HepG2 (cell line): ENCODE measurements around the gene TUBE1. TPM values are rescaled to one million over a fixed set of nuclear protein-coding genes. Genes with fewer than 3 reads are reported as not detected.

Experiments used
- ATAC-seq: fragments of 200-7000 bp; cut with Tn5 transposase; 3 replicates; pipeline ENCODE4 v1.9.1; 2020; ENCODE audit warnings: mild to moderate bottlenecking, moderate library complexity
- BruUV-seq: library from RNA; stranded (reverse); fragments of 400-500 nt; replicated peaks from 2 replicates; lab custom pipeline; 2021; lab: Mats Ljungman, UMichigan
- CTCF ChIA-PET: fragments of 300-600 bp; formaldehyde crosslinking; extraction: SDS; loops from one replicate; lab custom pipeline; 2021; ENCODE audit warnings: low total read pairs, inconsistent platforms, low intra/inter-chr PET ratio; lab: Yijun Ruan, JAX
- POLR2A ChIA-PET: fragments of 350-600 bp; sonication (Branson Sonifier 250); formaldehyde crosslinking; loops from one replicate; lab custom pipeline; 2020; ENCODE audit warnings: antibody characterized with exemption, inconsistent platforms; lab: Yijun Ruan, JAX
- DNase-seq: peaks from one replicate; pipeline ENCODE4 v3.0.0-alpha.2; 2015; ENCODE audit warnings: low spot score
- FAIRE-seq: peaks from 3 replicates; lab custom pipeline; 2011; peaks lifted over from hg19 to GRCh38; lab: Jason Lieb, UNC
- H2AFZ ChIP-seq: one replicate; pipeline ENCODE4 v1.6.1; 2011; ENCODE audit warnings: low read length, inconsistent platforms
- H3K27ac ChIP-seq: fragments of 300-600 bp; 3 replicates; pipeline ENCODE4 v1.8.0; 2011; ENCODE audit warnings: mixed run types, mild to moderate bottlenecking, mixed read lengths, low read length, inconsistent platforms; ENCODE audit not compliant: insufficient read depth; ENCODE audit errors: extremely low read length
- H3K27me3 ChIP-seq, 2 experiments: fragments of 200-600 bp in 1 of 2; 2 replicates in 1 of 2; 3 replicates in 1 of 2; pipeline versions ENCODE4 v1.6.0 to v1.8.0; 2011; ENCODE audit warnings: low read length in 2 of 2, mild to moderate bottlenecking in 2 of 2, moderate library complexity in 2 of 2, inconsistent platforms in 1 of 2; ENCODE audit not compliant: insufficient read depth in 2 of 2, control insufficient read depth in 1 of 2
- H3K36me3 ChIP-seq, 2 experiments: fragments of 200-600 bp in 1 of 2; replicated peaks in 1 of 2; 2 replicates in 1 of 2; 3 replicates in 1 of 2; pipeline versions ENCODE4 v1.5.1 to v1.8.0; 2011; ENCODE audit warnings: low read length in 2 of 2, inconsistent platforms in 1 of 2; ENCODE audit not compliant: insufficient read depth in 2 of 2, control insufficient read depth in 1 of 2
- H3K4me1 ChIP-seq: 2 replicates; pipeline ENCODE4 v1.5.1; 2012; ENCODE audit warnings: low read length, inconsistent platforms; ENCODE audit not compliant: insufficient read depth
- H3K4me2 ChIP-seq: 2 replicates; pipeline ENCODE4 v1.6.0; 2011; ENCODE audit warnings: low read depth, low read length, inconsistent platforms
- H3K4me3 ChIP-seq, 3 experiments: fragments of 200-600 bp in 1 of 3; sonication (generic), shearing (Covaris generic) in 1 of 3; replicated peaks in 1 of 3; 2 replicates each; pipeline ENCODE4 v1.5.1; 2011 to 2016; ENCODE audit warnings: low read length in 3 of 3, inconsistent platforms in 2 of 3, low read depth in 2 of 3, mild to moderate bottlenecking in 2 of 3, control low read depth in 1 of 3, mixed read lengths in 1 of 3; ENCODE audit not compliant: insufficient read depth in 1 of 3
- H3K79me2 ChIP-seq: one replicate; pipeline ENCODE4 v1.6.1; 2011; ENCODE audit warnings: low read length, inconsistent platforms; ENCODE audit not compliant: insufficient read depth
- H3K9ac ChIP-seq: 2 replicates; pipeline ENCODE4 v1.6.0; 2011; ENCODE audit warnings: mild to moderate bottlenecking, low read depth, low read length, inconsistent platforms; ENCODE audit not compliant: insufficient read depth
- H3K9me3 ChIP-seq: 2 replicates; pipeline ENCODE4 v1.5.1; 2012; ENCODE audit warnings: mild to moderate bottlenecking, low read length
- H4K20me1 ChIP-seq: 2 replicates; pipeline ENCODE4 v1.6.0; 2011; ENCODE audit warnings: inconsistent platforms, mild to moderate bottlenecking, low read length, moderate library complexity; ENCODE audit not compliant: insufficient read depth
- CC2D1A ChIP-seq: sonication (generic); formaldehyde crosslinking; IDR thresholded peaks from 2 replicates; pipeline ENCODE4 v1.8.1; 2023; ENCODE audit warnings: mild to moderate bottlenecking, missing genetic modification reagents
- FOXM1 ChIP-seq: sonication (generic); formaldehyde crosslinking; IDR thresholded peaks from 2 replicates; pipeline ENCODE4 v1.5.0; 2020; ENCODE audit warnings: missing genetic modification reagents
- GABPB1 ChIP-seq: IDR thresholded peaks from 2 replicates; pipeline ENCODE4 v1.6.1; 2016; ENCODE audit warnings: mild to moderate bottlenecking, missing genetic modification reagents, moderate library complexity, missing compliant biosample characterization
- NFE2L2 ChIP-seq: fragments of 150-350 bp; IDR thresholded peaks from 2 replicates; pipeline ENCODE4 v1.6.1; 2014; ENCODE audit warnings: low read length
- SMARCE1 ChIP-seq: fragments of 450-650 bp; IDR thresholded peaks from 2 replicates; pipeline ENCODE4 v1.6.1; 2017; ENCODE audit warnings: borderline replicate concordance
- THYN1 ChIP-seq: sonication (generic); formaldehyde crosslinking; IDR thresholded peaks from 2 replicates; pipeline ENCODE4 v1.8.1; 2023; ENCODE audit warnings: low read depth, mild to moderate bottlenecking, moderate library complexity, missing genetic modification reagents, borderline replicate concordance
- YY1 ChIP-seq: IDR thresholded peaks from 2 replicates; pipeline ENCODE4 v1.6.1; 2011; ENCODE audit warnings: low read length, low read depth, moderate library complexity, mild to moderate bottlenecking; ENCODE audit not compliant: insufficient read depth, insufficient replicate concordance
- ZNF256 ChIP-seq: sonication (generic); formaldehyde crosslinking; conservative IDR thresholded peaks from 2 replicates; pipeline ENCODE4 v1.4.0; 2020; ENCODE audit warnings: missing genetic modification reagents
- ZNF292 ChIP-seq: sonication (generic); formaldehyde crosslinking; IDR thresholded peaks from 2 replicates; pipeline ENCODE4 v1.8.1; 2022; ENCODE audit warnings: mild to moderate bottlenecking, low read depth, missing genetic modification reagents, borderline replicate concordance
- WGBS: methylation state at CpG from one replicate; pipeline ENCODE4 v1.1.6; 2017; ENCODE audit warnings: low lambda C conversion rate; 5-methylcytosine and 5-hydroxymethylcytosine counted together
- in situ Hi-C: cut with HindIII; loops from 2 replicates; pipeline ENCODE4 v1.10.0; 2017; ENCODE audit warnings: low pct_unique_long_range_greater_than_20kb; ENCODE audit not compliant: extremely low pct_ligation_motif_present
- intact Hi-C: fragments of 100-400 bp; cut with micrococcal nuclease; formaldehyde crosslinking; loops from one replicate; pipeline ENCODE4 v1.10.0; 2022; ENCODE audit not compliant: unreplicated experiment
- polyA plus RNA-seq, 8 experiments: library from polyadenylated mRNA; depleted of rRNA in 3 of 8; stranded (reverse) in 7 of 8; unstranded in 1 of 8; fragments of >200 nt; fragmentation: Illumina TruSeq in 4 of 8; extraction: Trizol in 4 of 8; gene quantifications; 2 replicates each; pipeline versions ENCODE4 v1.2.1 to v1.2.3, GENCODE V29; 2011 to 2016; ENCODE audit warnings: low read depth in 4 of 8, missing spikeins in 1 of 8, mixed read lengths in 1 of 8; ENCODE audit not compliant: insufficient read depth in 1 of 8
- total RNA-seq, 5 experiments: library from RNA; depleted of rRNA; stranded (reverse); fragments of >200 nt; fragmentation: Illumina TruSeq; extraction: Trizol; gene quantifications; 2 replicates each; pipeline ENCODE4 v1.2.3, GENCODE V29; 2016; ENCODE audit warnings: low read depth in 1 of 5
- TF ChIP-seq, protein P1 (sequence below): sonication (generic); formaldehyde crosslinking; IDR thresholded peaks from 2 replicates; pipeline ENCODE4 v1.5.1; 2020; ENCODE audit warnings: missing genetic modification reagents, mild to moderate bottlenecking, borderline replicate concordance
- TF ChIP-seq, protein P2 (sequence below): sonication (generic); formaldehyde crosslinking; IDR thresholded peaks from 2 replicates; pipeline ENCODE4 v1.4.0; 2020; ENCODE audit warnings: missing genetic modification reagents
- TF ChIP-seq, protein P3 (sequence below): sonication (generic); formaldehyde crosslinking; IDR thresholded peaks from 2 replicates; pipeline ENCODE4 v1.8.0; 2022; ENCODE audit warnings: low read depth, missing genetic modification reagents

Gene TUBE1
- total and polyA plus RNA-seq, 2 of the 13 experiments (the other 11 are each of a cell fraction or from before 2014, with no cell fraction given) = 17.3 to 22.6 TPM

DNA sequence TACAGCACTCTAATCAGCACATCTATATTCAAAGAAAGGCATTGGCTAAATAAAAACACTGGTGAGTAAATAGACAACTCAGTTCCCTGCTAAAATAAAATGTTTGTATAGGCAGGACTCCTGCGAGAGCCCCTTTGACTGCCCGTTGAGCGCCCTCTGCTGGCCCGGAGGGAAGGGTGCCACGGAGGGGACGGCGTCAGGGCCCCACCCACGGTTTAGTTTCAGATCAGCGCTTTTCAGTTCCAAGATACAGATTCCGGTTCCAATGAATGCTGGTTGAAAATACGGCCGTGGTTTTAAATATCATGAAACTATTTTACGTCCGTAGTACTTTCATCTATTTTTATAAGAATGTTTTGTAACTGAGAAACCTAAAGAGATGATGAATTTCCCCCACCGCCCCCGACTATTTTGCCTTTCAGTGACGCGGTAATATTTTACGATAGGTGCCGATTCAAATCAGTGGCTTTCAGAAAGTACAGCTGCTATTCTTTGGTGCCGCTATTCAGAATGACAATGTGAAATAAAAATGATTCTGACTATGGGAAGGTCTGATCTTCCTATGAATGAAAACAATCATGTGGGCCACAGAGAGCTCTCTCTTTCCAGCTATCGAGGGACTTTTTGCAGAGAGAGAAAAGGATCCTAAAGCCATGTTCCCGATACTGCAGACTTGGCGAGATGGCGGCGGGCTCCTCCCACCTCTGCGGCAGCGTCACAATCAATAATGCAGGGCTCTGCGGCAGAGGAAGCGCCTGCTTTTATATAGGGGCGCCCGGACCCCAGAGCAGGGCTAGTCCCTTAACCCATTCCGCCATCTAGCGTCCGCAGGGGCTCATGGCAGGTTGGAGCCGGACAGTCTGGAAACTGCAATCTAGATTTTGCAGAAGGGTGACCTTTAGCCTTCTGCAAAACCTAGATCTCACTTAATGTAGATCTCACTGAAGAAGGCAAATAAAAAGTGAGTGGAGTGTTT lies 44.0 kb downstream of the TUBE1 start (continued):
- TF ChIP-seq, protein P1, sequence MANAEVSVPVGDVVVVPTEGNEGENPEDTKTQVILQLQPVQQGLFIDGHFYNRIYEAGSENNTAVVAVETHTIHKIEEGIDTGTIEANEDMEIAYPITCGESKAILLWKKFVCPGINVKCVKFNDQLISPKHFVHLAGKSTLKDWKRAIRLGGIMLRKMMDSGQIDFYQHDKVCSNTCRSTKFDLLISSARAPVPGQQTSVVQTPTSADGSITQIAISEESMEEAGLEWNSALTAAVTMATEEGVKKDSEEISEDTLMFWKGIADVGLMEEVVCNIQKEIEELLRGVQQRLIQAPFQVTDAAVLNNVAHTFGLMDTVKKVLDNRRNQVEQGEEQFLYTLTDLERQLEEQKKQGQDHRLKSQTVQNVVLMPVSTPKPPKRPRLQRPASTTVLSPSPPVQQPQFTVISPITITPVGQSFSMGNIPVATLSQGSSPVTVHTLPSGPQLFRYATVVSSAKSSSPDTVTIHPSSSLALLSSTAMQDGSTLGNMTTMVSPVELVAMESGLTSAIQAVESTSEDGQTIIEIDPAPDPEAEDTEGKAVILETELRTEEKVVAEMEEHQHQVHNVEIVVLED (CRISPR knock-in tag) = no peak; the same call in 1 of the 2 replicates
- TF ChIP-seq, all 625 proteins: peak for 121

DNA sequence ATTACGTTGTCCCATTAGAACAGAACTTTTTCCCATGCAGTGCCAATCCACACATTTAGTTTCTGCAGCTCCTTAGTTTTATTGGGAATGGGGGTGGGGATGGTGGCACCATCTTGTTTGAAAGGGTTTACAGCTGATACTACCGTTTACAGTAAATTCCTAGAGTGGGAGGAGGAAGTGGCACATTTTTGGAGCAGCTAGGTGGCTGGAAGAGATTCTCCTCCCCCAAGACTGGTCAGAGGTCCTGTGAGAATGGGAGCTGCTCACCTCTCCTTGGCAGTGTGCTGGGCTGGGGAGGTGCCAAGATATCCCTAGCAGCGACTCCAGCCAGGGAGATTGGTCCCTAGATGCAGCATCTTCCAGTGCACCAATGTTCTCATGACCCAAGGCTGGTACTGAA lies 45.7 kb downstream of the TUBE1 start:
- H3K9ac ChIP-seq = no peak overlapping the region
- POLR2A ChIA-PET = no interaction called here
- no peaks in the 10 kb centered on the region; a peak in 2 of 5 replicates for H3K27me3 ChIP-seq
- 23% methylated on average over 3 of the region's 3 CpGs for WGBS
- no TSS peak for BruUV-seq
- ATAC-seq = no peak
- peaks cover 4% of the 10 kb centered on the region; the same call in 1 of the 2 replicates for H3K4me1 ChIP-seq
- intact Hi-C loops = no loop called here
- CTCF ChIA-PET = no interaction called here
- no peaks in the 10 kb centered on the region for H3K9me3 ChIP-seq
- no peak overlapping the region for H2AFZ ChIP-seq
- H4K20me1 ChIP-seq = no peaks in the 10 kb centered on the region
- no peaks in the 10 kb centered on the region for H3K36me3 ChIP-seq
- DNase-seq = no peak
- in situ Hi-C loops = no loop called here
- H3K4me2 ChIP-seq = no peak overlapping the region
- H3K79me2 ChIP-seq = no peaks in the 10 kb centered on the region
- H3K4me3 ChIP-seq = no peak overlapping the region
- no peak overlapping the region for H3K27ac ChIP-seq
- no peak for FAIRE-seq
- TF ChIP-seq FOXM1 (CRISPR knock-in tag) (no peak), NFE2L2 (no peak), ZNF292 (no peak), CC2D1A (no peak), THYN1 (CRISPR knock-in tag) (no peak), YY1 (no peak), SMARCE1 (no peak), ZNF256 (CRISPR knock-in tag) (no peak), GABPB1 (CRISPR knock-in tag) (no peak)
- TF ChIP-seq, protein P2, sequence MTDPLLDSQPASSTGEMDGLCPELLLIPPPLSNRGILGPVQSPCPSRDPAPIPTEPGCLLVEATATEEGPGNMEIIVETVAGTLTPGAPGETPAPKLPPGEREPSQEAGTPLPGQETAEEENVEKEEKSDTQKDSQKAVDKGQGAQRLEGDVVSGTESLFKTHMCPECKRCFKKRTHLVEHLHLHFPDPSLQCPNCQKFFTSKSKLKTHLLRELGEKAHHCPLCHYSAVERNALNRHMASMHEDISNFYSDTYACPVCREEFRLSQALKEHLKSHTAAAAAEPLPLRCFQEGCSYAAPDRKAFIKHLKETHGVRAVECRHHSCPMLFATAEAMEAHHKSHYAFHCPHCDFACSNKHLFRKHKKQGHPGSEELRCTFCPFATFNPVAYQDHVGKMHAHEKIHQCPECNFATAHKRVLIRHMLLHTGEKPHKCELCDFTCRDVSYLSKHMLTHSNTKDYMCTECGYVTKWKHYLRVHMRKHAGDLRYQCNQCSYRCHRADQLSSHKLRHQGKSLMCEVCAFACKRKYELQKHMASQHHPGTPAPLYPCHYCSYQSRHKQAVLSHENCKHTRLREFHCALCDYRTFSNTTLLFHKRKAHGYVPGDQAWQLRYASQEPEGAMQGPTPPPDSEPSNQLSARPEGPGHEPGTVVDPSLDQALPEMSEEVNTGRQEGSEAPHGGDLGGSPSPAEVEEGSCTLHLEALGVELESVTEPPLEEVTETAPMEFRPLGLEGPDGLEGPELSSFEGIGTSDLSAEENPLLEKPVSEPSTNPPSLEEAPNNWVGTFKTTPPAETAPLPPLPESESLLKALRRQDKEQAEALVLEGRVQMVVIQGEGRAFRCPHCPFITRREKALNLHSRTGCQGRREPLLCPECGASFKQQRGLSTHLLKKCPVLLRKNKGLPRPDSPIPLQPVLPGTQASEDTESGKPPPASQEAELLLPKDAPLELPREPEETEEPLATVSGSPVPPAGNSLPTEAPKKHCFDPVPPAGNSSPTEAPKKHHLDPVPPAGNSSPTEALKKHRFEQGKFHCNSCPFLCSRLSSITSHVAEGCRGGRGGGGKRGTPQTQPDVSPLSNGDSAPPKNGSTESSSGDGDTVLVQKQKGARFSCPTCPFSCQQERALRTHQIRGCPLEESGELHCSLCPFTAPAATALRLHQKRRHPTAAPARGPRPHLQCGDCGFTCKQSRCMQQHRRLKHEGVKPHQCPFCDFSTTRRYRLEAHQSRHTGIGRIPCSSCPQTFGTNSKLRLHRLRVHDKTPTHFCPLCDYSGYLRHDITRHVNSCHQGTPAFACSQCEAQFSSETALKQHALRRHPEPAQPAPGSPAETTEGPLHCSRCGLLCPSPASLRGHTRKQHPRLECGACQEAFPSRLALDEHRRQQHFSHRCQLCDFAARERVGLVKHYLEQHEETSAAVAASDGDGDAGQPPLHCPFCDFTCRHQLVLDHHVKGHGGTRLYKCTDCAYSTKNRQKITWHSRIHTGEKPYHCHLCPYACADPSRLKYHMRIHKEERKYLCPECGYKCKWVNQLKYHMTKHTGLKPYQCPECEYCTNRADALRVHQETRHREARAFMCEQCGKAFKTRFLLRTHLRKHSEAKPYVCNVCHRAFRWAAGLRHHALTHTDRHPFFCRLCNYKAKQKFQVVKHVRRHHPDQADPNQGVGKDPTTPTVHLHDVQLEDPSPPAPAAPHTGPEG (CRISPR knock-in tag) = no peak
- TF ChIP-seq, protein P3, sequence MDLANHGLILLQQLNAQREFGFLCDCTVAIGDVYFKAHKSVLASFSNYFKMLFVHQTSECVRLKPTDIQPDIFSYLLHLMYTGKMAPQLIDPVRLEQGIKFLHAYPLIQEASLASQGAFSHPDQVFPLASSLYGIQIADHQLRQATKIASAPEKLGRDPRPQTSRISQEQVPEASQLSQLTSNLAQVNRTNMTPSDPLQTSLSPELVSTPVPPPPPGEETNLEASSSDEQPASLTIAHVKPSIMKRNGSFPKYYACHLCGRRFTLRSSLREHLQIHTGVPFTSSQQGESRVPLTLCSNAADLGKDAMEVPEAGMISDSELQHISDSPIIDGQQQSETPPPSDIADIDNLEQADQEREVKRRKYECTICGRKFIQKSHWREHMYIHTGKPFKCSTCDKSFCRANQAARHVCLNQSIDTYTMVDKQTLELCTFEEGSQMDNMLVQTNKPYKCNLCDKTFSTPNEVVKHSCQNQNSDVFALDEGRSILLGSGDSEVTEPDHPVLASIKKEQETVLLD (CRISPR knock-in tag) = no peak
